Occipital lobe (tissue), 2 donors: ENCODE data around the gene OAT. TPM values are rescaled to one million over a fixed set of nuclear protein-coding genes. Genes with fewer than 3 reads are reported as not detected.

Source experiments
- DNase-seq: peaks from one replicate; lab custom pipeline; 2025; lab: John Stamatoyannopoulos, UW
- total RNA-seq: library from RNA; depleted of rRNA; stranded (reverse); fragments of >200 nt; gene quantifications from one replicate; pipeline ENCODE4 v1.2.3, GENCODE V29; 2014

OAT gene
- total RNA-seq, 1 donor from 2014 or later, result 143 TPM

DNA sequence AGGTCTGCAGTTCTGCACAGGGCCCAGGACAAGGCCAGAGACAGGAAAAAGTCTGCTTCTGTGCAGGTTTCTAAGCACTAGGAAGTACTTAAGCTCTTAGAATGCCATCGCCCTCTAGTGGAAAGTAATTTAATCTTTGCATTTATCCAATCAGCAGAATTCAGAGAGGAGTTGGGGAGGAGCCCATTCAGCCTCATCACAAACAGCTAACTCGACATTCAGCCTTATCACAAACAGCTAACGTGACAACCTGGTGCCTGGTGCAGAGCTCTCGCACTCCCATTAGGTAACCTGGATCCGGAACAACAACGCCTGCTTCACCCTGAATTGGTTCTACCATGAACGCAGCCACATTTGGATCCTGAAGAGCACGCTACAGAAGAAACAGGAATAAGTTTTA lies 15.2 kb downstream of the OAT start:
- peak; percentile 4 for DNase-seq

GRCh38 chr10:124402273-124402672 lies 16.4 kb downstream of the OAT start:
- DNase-seq, result no peak

- no peak for DNase-seq
Observed at GRCh38 chr10:124401633-124402032, 17.1 kb downstream of the OAT start.

DNA sequence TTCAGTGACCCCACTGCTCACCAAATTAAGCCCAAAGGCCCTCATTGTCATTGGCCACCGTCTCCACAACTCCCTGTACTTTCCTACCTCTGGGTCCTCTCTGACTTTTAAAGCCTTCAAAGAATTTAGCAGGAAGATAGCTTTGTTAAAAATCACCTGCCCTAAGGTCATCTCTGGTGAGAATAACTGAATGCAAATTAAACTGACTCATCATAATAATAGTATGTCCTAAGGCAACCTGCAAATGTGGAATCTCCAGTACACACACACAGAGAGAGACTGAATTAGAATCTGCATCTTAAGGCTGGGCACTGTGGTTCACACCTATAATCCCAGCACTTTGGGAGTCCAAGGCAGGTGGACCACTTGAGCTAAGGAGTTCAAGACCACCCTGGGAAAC lies 24.1 kb downstream of the OAT start:
- no peak for DNase-seq

- no peak for DNase-seq
Observed at GRCh38 chr10:124392626-124393342, 25.9 kb downstream of the OAT start.

- no peak for DNase-seq
Observed at GRCh38 chr10:124390471-124391187, 28.1 kb downstream of the OAT start.

- DNase-seq, result no peak
Observed at GRCh38 chr10:124389613-124390361, 28.9 kb downstream of the OAT start.

GRCh38 chr10:124388823-124389612 lies 29.7 kb downstream of the OAT start:
- peak; percentile 83 for DNase-seq

DNA sequence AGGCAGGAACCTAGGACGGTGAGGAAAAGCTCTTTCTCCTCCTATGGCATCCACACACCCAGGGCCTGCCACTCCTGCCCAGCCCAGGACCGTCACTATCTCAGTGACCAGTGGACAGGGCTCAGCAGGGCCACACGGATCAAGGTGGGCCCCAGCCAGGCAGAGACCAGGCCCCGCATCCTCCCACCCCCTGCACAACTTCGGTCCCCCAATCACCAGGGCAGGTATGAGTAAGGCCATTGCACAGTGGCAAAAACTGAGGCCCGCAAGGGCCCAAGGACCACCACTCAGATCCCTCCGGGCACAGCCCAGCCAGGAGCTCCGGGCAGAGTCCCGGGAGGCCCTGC lies 30.3 kb downstream of the OAT start:
- no peak for DNase-seq

GRCh38 chr10:124387078-124387874 lies 31.4 kb downstream of the OAT start:
- DNase-seq, result no peak

- DNase-seq, result no peak
Observed at GRCh38 chr10:124386186-124387077, 32.3 kb downstream of the OAT start.

DNA sequence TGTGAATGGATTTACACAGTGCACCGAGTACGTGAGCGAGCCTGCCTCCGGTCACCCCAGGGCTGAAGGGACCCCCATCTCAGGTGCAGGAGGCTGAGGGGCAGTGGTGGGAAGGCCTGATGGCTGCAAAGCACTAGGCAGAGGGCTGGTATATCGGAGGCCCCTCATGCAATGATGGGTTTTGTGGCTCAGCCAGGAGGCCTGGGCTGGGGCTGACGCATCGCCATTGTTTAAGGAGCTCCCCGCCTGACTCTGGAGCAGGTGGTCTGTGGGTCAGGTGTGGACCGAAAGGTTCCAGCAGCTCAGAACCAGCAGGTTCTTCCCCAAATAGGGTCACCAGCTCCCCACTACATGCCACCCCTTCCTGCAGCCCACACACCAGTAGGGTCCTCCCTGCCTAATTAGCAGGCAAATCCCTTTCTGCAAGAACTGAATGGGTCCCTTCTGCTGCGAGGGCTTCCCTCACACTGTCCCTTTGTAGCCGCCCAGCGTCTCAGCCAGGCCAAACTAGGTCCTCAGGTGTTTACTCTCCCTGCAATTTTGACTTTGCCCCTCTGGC lies 33.0 kb downstream of the OAT start:
- no peak for DNase-seq

DNA sequence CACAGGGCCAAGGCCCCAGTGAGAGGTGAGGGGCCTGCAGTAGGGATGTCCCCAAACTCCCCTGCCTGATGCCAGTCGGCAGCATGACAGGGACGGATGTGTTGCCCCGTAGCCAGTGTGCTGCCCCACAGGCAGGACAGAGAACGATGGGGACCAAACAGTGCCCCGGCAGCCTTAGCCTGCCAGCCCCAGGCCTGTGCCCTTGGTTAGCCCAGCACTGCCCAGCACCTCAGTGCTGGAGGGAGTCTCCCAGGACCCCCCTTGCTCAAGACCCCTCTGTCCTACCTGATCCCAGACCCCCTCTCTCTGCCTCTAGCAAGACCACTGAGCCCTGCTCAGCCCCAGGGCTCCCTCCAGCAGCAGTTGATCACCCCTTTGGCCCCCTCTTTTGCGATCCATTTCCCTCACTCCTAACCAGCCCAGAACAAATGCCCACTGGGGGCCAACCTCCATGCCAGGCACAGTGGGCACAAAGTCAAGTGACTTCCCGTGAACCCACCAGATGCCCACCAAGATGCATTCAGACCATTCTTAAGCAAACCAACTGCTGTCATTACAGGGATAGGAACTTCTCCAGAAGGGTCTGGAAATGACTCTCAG lies 34.0 kb downstream of the OAT start:
- DNase-seq, result no peak

- DNase-seq, result no peak
Observed at GRCh38 chr10:124384172-124384571, 34.6 kb downstream of the OAT start.

DNA sequence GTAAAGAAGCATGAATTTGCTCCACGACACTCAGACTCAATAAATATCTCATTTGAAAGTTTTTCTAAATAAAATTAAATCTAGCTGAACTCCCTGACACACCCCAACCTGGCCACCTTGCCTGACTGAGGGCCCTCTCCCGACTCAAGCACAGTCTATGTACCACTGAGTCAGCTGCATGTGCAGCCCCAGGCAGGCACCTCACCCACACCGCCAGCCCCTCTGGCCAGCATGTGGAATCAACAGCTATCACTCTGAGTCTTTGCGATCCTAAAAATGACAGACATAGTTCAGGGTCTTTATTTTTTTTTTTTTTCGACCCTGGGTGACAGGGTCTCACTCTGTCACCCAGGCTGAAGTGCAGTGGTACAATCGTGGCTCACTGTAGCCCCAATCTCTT lies 35.2 kb downstream of the OAT start:
- no peak for DNase-seq

DNA sequence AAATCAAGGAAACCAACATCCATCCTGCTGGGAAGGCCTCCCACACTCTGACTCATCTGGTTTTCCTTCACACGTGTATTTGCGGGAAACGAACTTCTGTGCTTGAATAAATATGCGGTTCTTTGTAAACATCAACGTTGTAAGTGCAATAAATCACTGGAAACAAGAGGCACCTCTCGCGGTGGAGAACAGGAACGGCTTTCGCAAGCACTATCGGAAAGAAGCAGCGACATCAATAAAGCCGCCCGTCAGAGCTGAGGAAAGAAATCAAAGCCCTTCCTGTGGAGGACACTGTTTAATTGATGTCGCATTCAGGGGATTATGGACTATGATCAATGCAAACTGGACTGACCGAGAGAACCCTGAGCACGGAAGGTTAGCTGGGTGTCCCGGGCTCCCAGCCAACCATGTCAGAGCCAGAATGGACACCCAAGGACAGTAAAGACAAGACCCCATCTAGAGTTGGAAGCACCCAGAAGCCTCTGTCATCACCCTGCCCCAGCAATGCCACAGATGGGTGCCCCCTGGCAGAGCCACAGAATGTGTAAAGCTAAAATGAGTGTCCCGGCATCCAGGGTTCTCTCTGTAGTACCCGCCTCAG lies 37.6 kb downstream of the OAT start:
- no peak for DNase-seq

- no peak for DNase-seq
Observed at GRCh38 chr10:124380256-124380995, 38.3 kb downstream of the OAT start.

DNA sequence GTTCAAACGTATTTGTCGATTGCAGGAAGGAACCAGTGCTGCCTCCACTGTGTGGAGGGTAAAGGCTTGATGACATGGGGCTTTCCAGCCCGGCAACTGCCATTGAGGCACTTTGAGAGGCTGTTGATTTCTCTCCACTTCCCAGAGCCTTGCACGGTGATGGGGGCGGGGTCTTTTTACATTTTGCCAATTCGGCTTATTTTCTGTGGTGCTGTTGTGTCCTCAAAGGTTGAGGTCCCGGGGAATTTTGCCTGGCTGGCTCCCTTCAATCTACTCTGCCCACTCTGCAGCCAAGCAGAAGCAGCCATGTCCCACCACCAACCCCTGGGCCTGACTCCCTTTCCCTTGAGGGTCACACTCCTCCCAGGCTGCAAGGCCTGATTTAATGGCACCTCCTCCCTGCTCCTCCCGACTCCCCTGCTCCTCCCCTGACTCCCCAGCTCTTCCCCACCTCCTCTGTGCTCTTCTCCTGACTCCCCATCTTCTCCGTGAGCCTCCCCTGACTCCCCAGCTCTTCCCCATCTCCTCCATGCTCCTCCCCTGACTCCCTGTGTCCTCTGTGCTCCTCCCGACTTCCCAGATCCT lies 39.0 kb downstream of the OAT start:
- DNase-seq, result no peak
